WTC11 (cell line): Measurements from ENCODE around the gene DENR. TPM values are rescaled to one million over a fixed set of nuclear protein-coding genes. Genes with fewer than 3 reads are reported as not detected.

Experiments
- ATAC-seq: fragments of 200-7000 bp; cut with Tn5 transposase; 2 replicates; pipeline ENCODE4 v1.10.0; 2021; ENCODE audit warnings: mild to moderate bottlenecking, moderate library complexity
- CTCF ChIA-PET: fragments of 300-600 bp; sonication (Branson Sonifier 250); formaldehyde crosslinking; loops from one replicate; lab custom pipeline; 2021; ENCODE audit warnings: antibody characterized with exemption; lab: Charles Lee
- POLR2A ChIA-PET: fragments of 350-600 bp; sonication (Branson Sonifier 250); formaldehyde crosslinking; loops from one replicate; lab custom pipeline; 2021; ENCODE audit warnings: antibody characterized with exemption; lab: Charles Lee
- DNase-seq: peaks from one replicate; pipeline ENCODE4 v3.0.0; 2021; ENCODE audit warnings: low spot score
- H3K27ac Mint-ChIP-seq: 2 replicates; pipeline ENCODE4 v1.8.0; 2021; ENCODE audit warnings: mixed read lengths
- H3K27me3 Mint-ChIP-seq: 2 replicates; pipeline ENCODE4 v1.8.0; 2021; ENCODE audit warnings: low read depth, mild to moderate bottlenecking, moderate library complexity, mixed read lengths
- H3K36me3 Mint-ChIP-seq: 2 replicates; pipeline ENCODE4 v1.8.0; 2021; ENCODE audit warnings: mixed read lengths
- H3K4me1 Mint-ChIP-seq: 2 replicates; pipeline ENCODE4 v1.8.0; 2022; ENCODE audit warnings: mixed read lengths
- H3K4me3 Mint-ChIP-seq: 2 replicates; pipeline ENCODE4 v1.8.0; 2021; ENCODE audit warnings: mild to moderate bottlenecking, moderate library complexity, mixed read lengths
- H3K9me3 Mint-ChIP-seq: 2 replicates; pipeline ENCODE4 v1.8.0; 2021; ENCODE audit warnings: mixed read lengths
- CREM ChIP-seq: sonication (generic); formaldehyde crosslinking; IDR thresholded peaks from 2 replicates; pipeline ENCODE4 v1.8.1; 2022; ENCODE audit warnings: mild to moderate bottlenecking, missing genetic modification reagents, moderate library complexity
- FOXK1 ChIP-seq: sonication (generic); formaldehyde crosslinking; IDR thresholded peaks from 2 replicates; pipeline ENCODE4 v1.8.0; 2022; ENCODE audit warnings: mild to moderate bottlenecking, moderate library complexity, missing genetic modification reagents
- GRHL2 ChIP-seq: fragments of 250-450 bp; sonication (Bioruptor Pico); IDR thresholded peaks from 2 replicates; pipeline ENCODE4 v1.8.0; 2022; ENCODE audit warnings: mild to moderate bottlenecking, moderate library complexity; ENCODE audit not compliant: insufficient replicate concordance, severe bottlenecking
- SOX15 ChIP-seq: fragments of 250-450 bp; sonication (Bioruptor Pico); IDR thresholded peaks from 2 replicates; pipeline ENCODE4 v1.9.0; 2021; ENCODE audit warnings: mild to moderate bottlenecking
- SP1 ChIP-seq: sonication (generic); formaldehyde crosslinking; conservative IDR thresholded peaks from 2 replicates; pipeline ENCODE4 v1.8.1; 2022; ENCODE audit warnings: missing genetic modification reagents
- TP53 ChIP-seq: sonication (generic); formaldehyde crosslinking; IDR thresholded peaks from 2 replicates; pipeline ENCODE4 v1.8.1; 2023; ENCODE audit warnings: mild to moderate bottlenecking, missing genetic modification reagents
- ZNF121 ChIP-seq: sonication (generic); formaldehyde crosslinking; IDR thresholded peaks from 2 replicates; pipeline ENCODE4 v1.8.0; 2023; ENCODE audit warnings: missing genetic modification reagents
- ZNF138 ChIP-seq: sonication (generic); formaldehyde crosslinking; conservative IDR thresholded peaks from 2 replicates; pipeline ENCODE4 v1.8.1; 2022; ENCODE audit warnings: mild to moderate bottlenecking, moderate library complexity, missing genetic modification reagents
- ZNF232 ChIP-seq: sonication (generic); formaldehyde crosslinking; IDR thresholded peaks from 2 replicates; pipeline ENCODE4 v1.8.0; 2022; ENCODE audit warnings: mild to moderate bottlenecking, missing genetic modification reagents
- total RNA-seq: library from RNA; stranded (reverse); gene quantifications from 3 replicates; pipeline ENCODE4 v1.2.3, GENCODE V29; 2021
- TF ChIP-seq, protein P1 (sequence below): sonication (generic); formaldehyde crosslinking; IDR thresholded peaks from 2 replicates; pipeline ENCODE4 v1.8.1; 2023; ENCODE audit warnings: mild to moderate bottlenecking, missing genetic modification reagents
- TF ChIP-seq, protein P2 (sequence below): fragments of 250-450 bp; sonication (Bioruptor Pico); IDR thresholded peaks from 2 replicates; pipeline ENCODE4 v2.1.2; 2022; ENCODE audit warnings: mild to moderate bottlenecking, moderate library complexity
- TF ChIP-seq, protein P3 (sequence below): fragments of 250-450 bp; sonication (Bioruptor Pico); IDR thresholded peaks from 2 replicates; pipeline ENCODE4 v1.9.0; 2021; ENCODE audit warnings: mild to moderate bottlenecking, borderline replicate concordance
- TF ChIP-seq, protein P4 (sequence below): fragments of 250-450 bp; sonication (Bioruptor Pico); IDR thresholded peaks from 2 replicates; pipeline ENCODE4 v1.9.0; 2021; ENCODE audit warnings: mild to moderate bottlenecking
- TF ChIP-seq, protein P5 (sequence below): sonication (generic); formaldehyde crosslinking; IDR thresholded peaks from 2 replicates; pipeline ENCODE4 v1.8.1; 2022; ENCODE audit warnings: low read depth, mild to moderate bottlenecking, moderate library complexity, missing genetic modification reagents, borderline replicate concordance
- TF ChIP-seq, protein P6 (sequence below): fragments of 250-450 bp; sonication (Bioruptor Pico); IDR thresholded peaks from 2 replicates; pipeline ENCODE4 v1.8.0; 2021; ENCODE audit warnings: mild to moderate bottlenecking
- TF ChIP-seq, protein P7 (sequence below): sonication (generic); formaldehyde crosslinking; IDR thresholded peaks from 2 replicates; pipeline ENCODE4 v1.8.1; 2022; ENCODE audit warnings: missing genetic modification reagents, borderline replicate concordance
- TF ChIP-seq, protein P8 (sequence below): sonication (generic); formaldehyde crosslinking; IDR thresholded peaks from 2 replicates; pipeline ENCODE4 v1.8.1; 2022; ENCODE audit warnings: mild to moderate bottlenecking, moderate library complexity, missing genetic modification reagents

Gene DENR
- total RNA-seq, 1 experiment from 2014 or later: 81.5 TPM

DNA sequence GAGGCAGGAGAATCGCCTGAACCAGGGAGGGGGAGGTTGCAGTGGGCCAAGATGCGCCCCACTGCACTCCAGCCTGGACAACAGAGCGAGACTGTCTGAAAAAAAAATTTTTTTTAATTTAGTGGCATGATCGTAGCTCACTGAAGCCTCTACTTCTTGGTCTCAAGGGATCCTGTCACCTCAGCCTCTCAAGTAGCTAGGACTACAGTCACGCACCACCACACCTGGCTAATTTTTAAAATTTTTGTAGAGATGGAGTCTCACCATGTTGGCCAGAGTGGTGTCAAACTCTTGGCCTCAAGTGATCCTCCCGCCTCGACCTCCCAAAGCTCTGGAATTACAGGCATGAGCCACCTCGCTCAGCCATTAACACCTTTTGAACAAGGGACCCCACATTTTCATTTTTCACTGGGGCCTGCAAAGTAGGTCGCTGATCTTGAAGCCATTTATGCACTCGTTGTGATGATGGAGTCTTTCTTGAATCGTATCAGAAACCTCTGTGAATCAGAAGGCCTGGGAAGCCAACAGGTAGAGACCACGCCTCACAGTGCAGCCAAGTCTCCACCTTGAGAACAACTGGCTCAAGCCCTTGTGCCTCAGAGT, 27.9 kb upstream of the DENR start:
- CTCF ChIA-PET: interaction anchor here (1.1 kb wide), 1 partner anchor 704 kb away, joined by 3 read pairs; no protein-coding TSS in a partner anchor
- H3K4me3 Mint-ChIP-seq: no peak overlapping the region
- TF ChIP-seq TP53 (CRISPR knock-in tag): no peak
- TF ChIP-seq, all 79 proteins: peak for 0
- DNase-seq (no peak), ATAC-seq (no peak)
- Mint-ChIP-seq H3K36me3 (no peaks in the 10 kb centered on the region), H3K27ac (no peak overlapping the region; the same call in 1 of the 2 replicates), H3K27me3 (no peaks in the 10 kb centered on the region), H3K9me3 (no peaks in the 10 kb centered on the region), H3K4me1 (peaks cover 11% of the 10 kb centered on the region)
- POLR2A ChIA-PET: no interaction called here

DNA sequence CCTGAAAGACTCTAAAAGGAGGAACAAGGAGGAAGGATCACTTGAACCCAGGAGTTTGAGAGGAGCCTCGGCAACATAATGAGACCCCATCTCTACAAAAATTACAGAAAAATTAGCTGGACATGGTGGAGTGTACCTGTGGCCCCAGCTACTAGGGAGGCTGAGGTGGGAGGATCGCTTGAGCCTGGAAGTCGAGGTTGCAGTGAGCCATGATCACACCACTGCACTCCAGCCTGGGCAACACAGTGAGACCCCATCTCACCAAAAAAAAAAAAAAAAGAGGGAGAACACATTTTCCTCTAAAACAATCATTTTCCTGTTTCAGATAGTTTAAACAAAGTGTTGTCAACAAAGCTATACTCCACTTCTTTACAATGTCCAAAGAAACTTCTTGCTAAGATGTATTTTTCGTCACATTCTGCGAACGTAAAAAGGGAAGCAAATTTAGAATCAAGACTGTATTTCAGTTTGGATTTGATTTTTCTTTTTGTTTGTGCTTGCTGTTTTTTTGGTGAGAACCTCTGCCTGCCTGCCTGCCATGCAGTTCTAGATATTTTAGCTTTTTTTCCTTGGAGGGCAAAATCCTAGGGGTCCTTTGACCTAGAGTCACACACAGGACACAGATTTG, 27.1 kb upstream of the DENR start:
- ChIA-PET POLR2A (no interaction called here), CTCF (no interaction called here)
- no peaks in the 10 kb centered on the region for H3K9me3 Mint-ChIP-seq
- H3K4me3 Mint-ChIP-seq: no peak overlapping the region
- ATAC-seq (no peak), DNase-seq (no peak)
- H3K27me3 Mint-ChIP-seq: no peaks in the 10 kb centered on the region
- peaks cover 17% of the 10 kb centered on the region for H3K4me1 Mint-ChIP-seq
- H3K36me3 Mint-ChIP-seq: no peaks in the 10 kb centered on the region
- H3K27ac Mint-ChIP-seq: peak overlapping the region; percentile 74; the same call in 1 of the 2 replicates
- peak; percentile 74 for TF ChIP-seq ZNF121 (CRISPR knock-in tag)
- TF ChIP-seq, protein P1, sequence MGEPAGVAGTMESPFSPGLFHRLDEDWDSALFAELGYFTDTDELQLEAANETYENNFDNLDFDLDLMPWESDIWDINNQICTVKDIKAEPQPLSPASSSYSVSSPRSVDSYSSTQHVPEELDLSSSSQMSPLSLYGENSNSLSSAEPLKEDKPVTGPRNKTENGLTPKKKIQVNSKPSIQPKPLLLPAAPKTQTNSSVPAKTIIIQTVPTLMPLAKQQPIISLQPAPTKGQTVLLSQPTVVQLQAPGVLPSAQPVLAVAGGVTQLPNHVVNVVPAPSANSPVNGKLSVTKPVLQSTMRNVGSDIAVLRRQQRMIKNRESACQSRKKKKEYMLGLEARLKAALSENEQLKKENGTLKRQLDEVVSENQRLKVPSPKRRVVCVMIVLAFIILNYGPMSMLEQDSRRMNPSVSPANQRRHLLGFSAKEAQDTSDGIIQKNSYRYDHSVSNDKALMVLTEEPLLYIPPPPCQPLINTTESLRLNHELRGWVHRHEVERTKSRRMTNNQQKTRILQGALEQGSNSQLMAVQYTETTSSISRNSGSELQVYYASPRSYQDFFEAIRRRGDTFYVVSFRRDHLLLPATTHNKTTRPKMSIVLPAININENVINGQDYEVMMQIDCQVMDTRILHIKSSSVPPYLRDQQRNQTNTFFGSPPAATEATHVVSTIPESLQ: no peak

DNA sequence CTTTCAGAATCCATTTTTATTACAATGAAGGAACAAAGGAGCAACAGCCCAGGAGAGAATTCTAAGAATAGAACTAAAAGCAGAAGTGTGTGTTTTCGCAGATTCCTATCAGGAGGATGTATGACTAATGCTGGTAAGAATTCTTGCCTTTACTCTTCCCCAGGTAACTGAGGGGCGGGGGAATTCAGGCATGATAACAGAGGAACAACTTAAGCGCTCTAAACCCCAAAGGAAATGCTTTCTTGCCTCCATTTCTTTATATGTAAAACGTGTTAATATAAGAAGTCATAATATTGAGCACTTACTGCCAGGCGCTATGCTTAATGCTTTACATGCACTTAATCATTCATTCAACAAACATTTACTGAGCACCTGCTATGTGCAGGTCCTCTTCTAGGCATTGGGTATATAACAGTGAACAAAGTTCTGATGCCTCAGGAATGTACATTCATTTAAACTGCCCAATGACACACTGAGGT, 26.5 kb upstream of the DENR start:
- ChIA-PET CTCF (no interaction called here), POLR2A (no interaction called here)
- Mint-ChIP-seq H3K27me3 (no peaks in the 10 kb centered on the region), H3K4me3 (no peak overlapping the region), H3K9me3 (no peaks in the 10 kb centered on the region), H3K27ac (peak overlapping the region; percentile 74), H3K4me1 (peaks cover 22% of the 10 kb centered on the region), H3K36me3 (no peaks in the 10 kb centered on the region)
- ATAC-seq (peak; percentile 53), DNase-seq (no peak)
- TF ChIP-seq, protein P2, sequence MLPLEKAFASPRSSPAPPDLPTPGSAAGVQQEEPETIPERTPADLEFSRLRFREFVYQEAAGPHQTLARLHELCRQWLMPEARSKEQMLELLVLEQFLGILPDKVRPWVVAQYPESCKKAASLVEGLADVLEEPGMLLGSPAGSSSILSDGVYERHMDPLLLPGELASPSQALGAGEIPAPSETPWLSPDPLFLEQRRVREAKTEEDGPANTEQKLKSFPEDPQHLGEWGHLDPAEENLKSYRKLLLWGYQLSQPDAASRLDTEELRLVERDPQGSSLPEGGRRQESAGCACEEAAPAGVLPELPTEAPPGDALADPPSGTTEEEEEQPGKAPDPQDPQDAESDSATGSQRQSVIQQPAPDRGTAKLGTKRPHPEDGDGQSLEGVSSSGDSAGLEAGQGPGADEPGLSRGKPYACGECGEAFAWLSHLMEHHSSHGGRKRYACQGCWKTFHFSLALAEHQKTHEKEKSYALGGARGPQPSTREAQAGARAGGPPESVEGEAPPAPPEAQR: no peak
- TF ChIP-seq, protein P3, sequence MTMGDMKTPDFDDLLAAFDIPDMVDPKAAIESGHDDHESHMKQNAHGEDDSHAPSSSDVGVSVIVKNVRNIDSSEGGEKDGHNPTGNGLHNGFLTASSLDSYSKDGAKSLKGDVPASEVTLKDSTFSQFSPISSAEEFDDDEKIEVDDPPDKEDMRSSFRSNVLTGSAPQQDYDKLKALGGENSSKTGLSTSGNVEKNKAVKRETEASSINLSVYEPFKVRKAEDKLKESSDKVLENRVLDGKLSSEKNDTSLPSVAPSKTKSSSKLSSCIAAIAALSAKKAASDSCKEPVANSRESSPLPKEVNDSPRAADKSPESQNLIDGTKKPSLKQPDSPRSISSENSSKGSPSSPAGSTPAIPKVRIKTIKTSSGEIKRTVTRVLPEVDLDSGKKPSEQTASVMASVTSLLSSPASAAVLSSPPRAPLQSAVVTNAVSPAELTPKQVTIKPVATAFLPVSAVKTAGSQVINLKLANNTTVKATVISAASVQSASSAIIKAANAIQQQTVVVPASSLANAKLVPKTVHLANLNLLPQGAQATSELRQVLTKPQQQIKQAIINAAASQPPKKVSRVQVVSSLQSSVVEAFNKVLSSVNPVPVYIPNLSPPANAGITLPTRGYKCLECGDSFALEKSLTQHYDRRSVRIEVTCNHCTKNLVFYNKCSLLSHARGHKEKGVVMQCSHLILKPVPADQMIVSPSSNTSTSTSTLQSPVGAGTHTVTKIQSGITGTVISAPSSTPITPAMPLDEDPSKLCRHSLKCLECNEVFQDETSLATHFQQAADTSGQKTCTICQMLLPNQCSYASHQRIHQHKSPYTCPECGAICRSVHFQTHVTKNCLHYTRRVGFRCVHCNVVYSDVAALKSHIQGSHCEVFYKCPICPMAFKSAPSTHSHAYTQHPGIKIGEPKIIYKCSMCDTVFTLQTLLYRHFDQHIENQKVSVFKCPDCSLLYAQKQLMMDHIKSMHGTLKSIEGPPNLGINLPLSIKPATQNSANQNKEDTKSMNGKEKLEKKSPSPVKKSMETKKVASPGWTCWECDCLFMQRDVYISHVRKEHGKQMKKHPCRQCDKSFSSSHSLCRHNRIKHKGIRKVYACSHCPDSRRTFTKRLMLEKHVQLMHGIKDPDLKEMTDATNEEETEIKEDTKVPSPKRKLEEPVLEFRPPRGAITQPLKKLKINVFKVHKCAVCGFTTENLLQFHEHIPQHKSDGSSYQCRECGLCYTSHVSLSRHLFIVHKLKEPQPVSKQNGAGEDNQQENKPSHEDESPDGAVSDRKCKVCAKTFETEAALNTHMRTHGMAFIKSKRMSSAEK: no peak
- TF ChIP-seq, protein P4, sequence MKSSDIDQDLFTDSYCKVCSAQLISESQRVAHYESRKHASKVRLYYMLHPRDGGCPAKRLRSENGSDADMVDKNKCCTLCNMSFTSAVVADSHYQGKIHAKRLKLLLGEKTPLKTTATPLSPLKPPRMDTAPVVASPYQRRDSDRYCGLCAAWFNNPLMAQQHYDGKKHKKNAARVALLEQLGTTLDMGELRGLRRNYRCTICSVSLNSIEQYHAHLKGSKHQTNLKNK (CRISPR knock-in tag): no peak
- TF ChIP-seq, protein P5, sequence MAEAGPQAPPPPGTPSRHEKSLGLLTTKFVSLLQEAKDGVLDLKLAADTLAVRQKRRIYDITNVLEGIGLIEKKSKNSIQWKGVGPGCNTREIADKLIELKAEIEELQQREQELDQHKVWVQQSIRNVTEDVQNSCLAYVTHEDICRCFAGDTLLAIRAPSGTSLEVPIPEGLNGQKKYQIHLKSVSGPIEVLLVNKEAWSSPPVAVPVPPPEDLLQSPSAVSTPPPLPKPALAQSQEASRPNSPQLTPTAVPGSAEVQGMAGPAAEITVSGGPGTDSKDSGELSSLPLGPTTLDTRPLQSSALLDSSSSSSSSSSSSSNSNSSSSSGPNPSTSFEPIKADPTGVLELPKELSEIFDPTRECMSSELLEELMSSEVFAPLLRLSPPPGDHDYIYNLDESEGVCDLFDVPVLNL (CRISPR knock-in tag): no peak
- TF ChIP-seq, protein P6, sequence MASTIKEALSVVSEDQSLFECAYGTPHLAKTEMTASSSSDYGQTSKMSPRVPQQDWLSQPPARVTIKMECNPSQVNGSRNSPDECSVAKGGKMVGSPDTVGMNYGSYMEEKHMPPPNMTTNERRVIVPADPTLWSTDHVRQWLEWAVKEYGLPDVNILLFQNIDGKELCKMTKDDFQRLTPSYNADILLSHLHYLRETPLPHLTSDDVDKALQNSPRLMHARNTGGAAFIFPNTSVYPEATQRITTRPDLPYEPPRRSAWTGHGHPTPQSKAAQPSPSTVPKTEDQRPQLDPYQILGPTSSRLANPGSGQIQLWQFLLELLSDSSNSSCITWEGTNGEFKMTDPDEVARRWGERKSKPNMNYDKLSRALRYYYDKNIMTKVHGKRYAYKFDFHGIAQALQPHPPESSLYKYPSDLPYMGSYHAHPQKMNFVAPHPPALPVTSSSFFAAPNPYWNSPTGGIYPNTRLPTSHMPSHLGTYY (CRISPR knock-in tag): no peak
- TF ChIP-seq, protein P7, sequence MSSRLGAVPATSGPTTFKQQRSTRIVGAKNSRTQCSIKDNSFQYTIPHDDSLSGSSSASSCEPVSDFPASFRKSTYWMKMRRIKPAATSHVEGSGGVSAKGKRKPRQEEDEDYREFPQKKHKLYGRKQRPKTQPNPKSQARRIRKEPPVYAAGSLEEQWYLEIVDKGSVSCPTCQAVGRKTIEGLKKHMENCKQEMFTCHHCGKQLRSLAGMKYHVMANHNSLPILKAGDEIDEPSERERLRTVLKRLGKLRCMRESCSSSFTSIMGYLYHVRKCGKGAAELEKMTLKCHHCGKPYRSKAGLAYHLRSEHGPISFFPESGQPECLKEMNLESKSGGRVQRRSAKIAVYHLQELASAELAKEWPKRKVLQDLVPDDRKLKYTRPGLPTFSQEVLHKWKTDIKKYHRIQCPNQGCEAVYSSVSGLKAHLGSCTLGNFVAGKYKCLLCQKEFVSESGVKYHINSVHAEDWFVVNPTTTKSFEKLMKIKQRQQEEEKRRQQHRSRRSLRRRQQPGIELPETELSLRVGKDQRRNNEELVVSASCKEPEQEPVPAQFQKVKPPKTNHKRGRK (CRISPR knock-in tag): no peak
- TF ChIP-seq ZNF232: no peak
- no peak for TF ChIP-seq FOXK1 (CRISPR knock-in tag)
- no peak for TF ChIP-seq GRHL2 (CRISPR knock-in tag)
- TF ChIP-seq CREM (CRISPR knock-in tag): no peak
- TF ChIP-seq SOX15 (CRISPR knock-in tag): no peak
- TF ChIP-seq ZNF138 (CRISPR knock-in tag): no peak
- TF ChIP-seq, protein P8, sequence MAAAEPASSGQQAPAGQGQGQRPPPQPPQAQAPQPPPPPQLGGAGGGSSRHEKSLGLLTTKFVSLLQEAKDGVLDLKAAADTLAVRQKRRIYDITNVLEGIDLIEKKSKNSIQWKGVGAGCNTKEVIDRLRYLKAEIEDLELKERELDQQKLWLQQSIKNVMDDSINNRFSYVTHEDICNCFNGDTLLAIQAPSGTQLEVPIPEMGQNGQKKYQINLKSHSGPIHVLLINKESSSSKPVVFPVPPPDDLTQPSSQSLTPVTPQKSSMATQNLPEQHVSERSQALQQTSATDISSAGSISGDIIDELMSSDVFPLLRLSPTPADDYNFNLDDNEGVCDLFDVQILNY (CRISPR knock-in tag): no peak
- no peak for TF ChIP-seq SP1 (CRISPR knock-in tag)
